Mesendoderm (in vitro differentiated cells): ENCODE measurements around the gene CRISP3.

ENCODE experiments used
- DNase-seq: peaks from one replicate; pipeline ENCODE4 v3.0.0; 2013
- H2AK5ac ChIP-seq: 2 replicates; pipeline ENCODE4 v1.6.1; 2013; ENCODE audit warnings: low read length, inconsistent platforms
- H2BK120ac ChIP-seq: 2 replicates; pipeline ENCODE4 v1.6.1; 2013; ENCODE audit warnings: low read depth, mild to moderate bottlenecking, low read length, moderate library complexity, mixed read lengths
- H2BK15ac ChIP-seq: replicated peaks from 2 replicates; pipeline ENCODE4 v1.6.1; 2013; ENCODE audit warnings: low read depth, mild to moderate bottlenecking, moderate library complexity
- H2BK5ac ChIP-seq: 2 replicates; pipeline ENCODE4 v1.6.1; 2013; ENCODE audit warnings: low read length, inconsistent platforms
- H3K18ac ChIP-seq: 2 replicates; pipeline ENCODE4 v1.6.1; 2013; ENCODE audit warnings: mild to moderate bottlenecking, low read length, mixed read lengths
- H3K23ac ChIP-seq: one replicate; pipeline ENCODE4 v1.6.1; 2013; ENCODE audit warnings: low read length
- H3K27ac ChIP-seq: 2 replicates; pipeline ENCODE4 v1.5.1; 2013; ENCODE audit warnings: low read depth, mild to moderate bottlenecking, inconsistent platforms, low read length, moderate library complexity
- H3K27me3 ChIP-seq: 2 replicates; pipeline ENCODE4 v1.6.1; 2013; ENCODE audit warnings: low read length, control low read depth, mild to moderate bottlenecking, inconsistent platforms; ENCODE audit not compliant: insufficient read depth, poor library complexity
- H3K36me3 ChIP-seq: 2 replicates; pipeline ENCODE4 v1.6.1; 2013; ENCODE audit warnings: low read length, inconsistent platforms; ENCODE audit not compliant: control insufficient read depth, insufficient read depth
- H3K4ac ChIP-seq: one replicate; pipeline ENCODE4 v1.6.1; 2013; ENCODE audit warnings: low read depth, mild to moderate bottlenecking, low read length, moderate library complexity
- H3K4me1 ChIP-seq: 2 replicates; pipeline ENCODE4 v1.6.1; 2013; ENCODE audit warnings: low read depth, low read length, inconsistent platforms; ENCODE audit not compliant: control insufficient read depth
- H3K4me2 ChIP-seq: 2 replicates; pipeline ENCODE4 v1.6.1; 2013; ENCODE audit warnings: low read length
- H3K4me3 ChIP-seq: 2 replicates; pipeline ENCODE4 v1.5.1; 2013; ENCODE audit warnings: mild to moderate bottlenecking, low read length
- H3K56ac ChIP-seq: one replicate; pipeline ENCODE4 v1.6.1; 2013; ENCODE audit warnings: low read length
- H3K79me1 ChIP-seq: 2 replicates; pipeline ENCODE4 v1.6.1; 2013; ENCODE audit warnings: low read length, inconsistent platforms
- H3K79me2 ChIP-seq: 2 replicates; pipeline ENCODE4 v1.6.1; 2013; ENCODE audit warnings: mild to moderate bottlenecking, low read length; ENCODE audit not compliant: control insufficient read depth, insufficient read depth
- H3K9ac ChIP-seq: 2 replicates; pipeline ENCODE4 v1.6.1; 2013; ENCODE audit warnings: low read length, inconsistent platforms
- H4K5ac ChIP-seq: one replicate; pipeline ENCODE4 v1.6.1; 2013; ENCODE audit warnings: low read length
- H4K8ac ChIP-seq: one replicate; pipeline ENCODE4 v1.6.1; 2013; ENCODE audit warnings: low read depth, mild to moderate bottlenecking, control low read depth, low read length, moderate library complexity
- WGBS: extraction: QIAGEN DNeasy Blood & Tissue Kit; methylation state at CpG from one replicate; pipeline ENCODE4 v1.1.7; 2013; ENCODE audit warnings: low lambda C conversion rate, missing lambda C conversion rate; ENCODE audit not compliant: insufficient coverage; ENCODE audit errors: extremely low coverage; 5-methylcytosine and 5-hydroxymethylcytosine counted together

The CRISP3 gene

DNA sequence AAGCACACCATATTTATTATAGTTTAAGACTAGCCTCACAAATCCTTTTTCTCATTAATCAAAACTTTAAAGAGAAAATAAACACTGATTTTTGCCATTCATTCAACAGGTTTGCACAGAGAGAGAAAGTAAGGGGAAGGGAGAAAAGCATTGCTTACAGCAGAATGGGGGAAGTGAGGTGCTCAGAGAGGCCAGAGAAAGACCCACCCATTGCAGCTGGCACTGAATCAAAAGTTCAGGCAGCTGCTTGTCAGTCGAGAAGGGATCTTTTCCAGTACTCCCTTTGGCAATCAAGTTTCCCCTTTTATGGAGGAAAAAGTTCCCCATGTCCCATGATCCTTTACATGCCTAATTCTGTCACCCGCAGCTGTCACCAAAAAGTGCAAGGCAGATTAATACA is 22.9 kb downstream of the CRISP3 start:
- H3K4me3 ChIP-seq = no peak overlapping the region
- H2BK5ac ChIP-seq = no peak overlapping the region
- no peak for DNase-seq
- H2AK5ac ChIP-seq = no peak overlapping the region
- H4K5ac ChIP-seq = no peak overlapping the region
- no peak overlapping the region for H3K23ac ChIP-seq
- H2BK120ac ChIP-seq = no peak overlapping the region
- no peak overlapping the region for H3K9ac ChIP-seq
- H3K27me3 ChIP-seq = no peaks in the 10 kb centered on the region
- no peak overlapping the region for H2BK15ac ChIP-seq
- H3K27ac ChIP-seq = no peak overlapping the region
- H3K4me1 ChIP-seq = no peaks in the 10 kb centered on the region
- no peaks in the 10 kb centered on the region for H3K79me1 ChIP-seq
- no peak overlapping the region for H4K8ac ChIP-seq
- H3K18ac ChIP-seq = no peak overlapping the region
- no peak overlapping the region for H3K56ac ChIP-seq
- H3K36me3 ChIP-seq = no peaks in the 10 kb centered on the region
- H3K4me2 ChIP-seq = no peak overlapping the region
- no CpG with 5 or more reads among the region's 2 CpGs for WGBS
- no peak overlapping the region for H3K4ac ChIP-seq
- no peaks in the 10 kb centered on the region for H3K79me2 ChIP-seq

DNA sequence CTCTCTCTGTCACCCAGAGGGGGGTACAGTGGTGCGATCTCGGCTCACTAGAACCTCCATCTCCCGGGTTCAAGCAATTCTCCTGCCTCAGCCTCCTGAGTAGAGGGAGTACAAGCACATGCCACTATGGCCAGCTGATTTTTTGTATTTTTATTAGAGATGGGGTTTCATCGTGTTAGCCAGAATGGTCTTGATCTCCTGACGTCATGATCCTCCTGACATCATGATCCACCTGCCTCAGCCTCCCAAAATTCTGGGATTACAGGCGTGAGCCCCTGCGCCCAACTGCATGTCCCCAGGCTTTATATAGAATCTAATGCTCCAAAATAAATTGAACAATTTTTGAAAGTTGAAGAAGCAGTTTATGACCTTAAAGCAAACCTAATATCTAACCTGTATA is 23.8 kb downstream of the CRISP3 start:
- Histone ChIP-seq H3K23ac (no peak overlapping the region), H3K18ac (no peak overlapping the region), H3K56ac (no peak overlapping the region), H3K36me3 (no peaks in the 10 kb centered on the region), H3K4me2 (no peak overlapping the region), H3K79me1 (no peaks in the 10 kb centered on the region), H3K4me1 (no peaks in the 10 kb centered on the region), H2BK120ac (no peak overlapping the region), H3K4ac (no peak overlapping the region), H3K27me3 (no peaks in the 10 kb centered on the region), H3K9ac (no peak overlapping the region), H3K4me3 (no peak overlapping the region), H2BK15ac (no peak overlapping the region), H2BK5ac (no peak overlapping the region), H4K5ac (no peak overlapping the region), H3K27ac (no peak overlapping the region), H3K79me2 (no peaks in the 10 kb centered on the region), H4K8ac (no peak overlapping the region), H2AK5ac (no peak overlapping the region)
- no CpG with 5 or more reads among the region's 7 CpGs for WGBS
- no peak for DNase-seq

DNA sequence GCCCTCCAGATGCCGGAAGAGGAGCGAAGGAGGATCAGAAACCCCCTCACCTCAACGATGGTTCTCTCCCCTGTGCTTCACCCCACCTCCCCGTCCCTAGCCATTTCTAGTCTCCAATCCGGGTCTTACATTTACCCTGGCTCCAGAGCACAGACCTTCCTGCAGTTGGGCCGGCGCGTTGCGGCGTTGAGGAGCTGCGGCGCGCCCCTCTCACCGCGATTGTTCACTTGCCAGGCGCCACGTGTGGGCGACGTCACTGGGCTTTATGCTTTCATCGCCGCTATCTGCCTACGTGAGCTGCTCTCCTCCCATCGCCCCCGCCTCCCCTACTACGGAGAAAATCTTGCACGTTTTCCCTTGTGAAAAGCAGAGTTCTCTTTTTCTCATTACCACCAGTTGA is 30.8 kb downstream of the CRISP3 start, which contains the start of gene CRISP2:
Gene CRISP2, minus strand, starts transcription at position 198 of the 400 bp plus-strand sequence. CDS start 4,347 bp downstream, outside the sequence.
- Histone ChIP-seq H3K27ac (no peak within 1 kb of the TSS), H4K5ac (no peak within 1 kb of the TSS), H3K79me2 (no peaks in the 10 kb centered on the region), H3K4me3 (no peak within 1 kb of the TSS), H3K36me3 (no peaks in the 10 kb centered on the region), H2BK15ac (no peak within 1 kb of the TSS), H3K27me3 (no peaks in the 10 kb centered on the region), H3K18ac (no peak within 1 kb of the TSS), H2BK5ac (no peak within 1 kb of the TSS), H3K4ac (no peak within 1 kb of the TSS), H3K4me2 (no peak within 1 kb of the TSS), H3K4me1 (no peaks in the 10 kb centered on the region), H3K23ac (no peak within 1 kb of the TSS), H3K56ac (no peak within 1 kb of the TSS), H2AK5ac (no peak within 1 kb of the TSS), H4K8ac (no peak within 1 kb of the TSS), H3K9ac (no peak within 1 kb of the TSS), H2BK120ac (no peak within 1 kb of the TSS), H3K79me1 (no peaks in the 10 kb centered on the region)
- WGBS = no CpG with 5 or more reads among the region's 26 CpGs
- no peak for DNase-seq

DNA sequence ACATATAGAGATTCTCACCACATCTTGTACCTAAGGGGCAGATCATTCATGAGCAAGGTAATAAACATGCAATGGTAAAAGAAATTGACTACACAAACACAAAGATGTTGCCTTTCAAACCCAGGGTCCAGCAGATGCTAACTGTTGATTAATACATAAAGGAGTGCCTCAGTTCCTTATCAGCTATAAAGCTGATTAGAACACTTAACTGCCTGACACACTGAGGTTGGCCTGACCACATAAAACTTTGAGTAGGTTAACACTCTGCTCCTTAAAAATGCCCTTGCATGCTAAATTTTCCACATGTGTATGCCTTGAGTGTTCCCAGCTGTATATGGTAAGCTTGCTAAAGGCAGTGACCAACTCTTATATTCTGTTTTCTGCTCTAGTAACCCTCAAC is 45.7 kb downstream of the CRISP3 start:
- H4K8ac ChIP-seq = no peak overlapping the region
- no peak overlapping the region for H3K27ac ChIP-seq
- no peak overlapping the region for H3K9ac ChIP-seq
- no peak overlapping the region for H2AK5ac ChIP-seq
- H3K4ac ChIP-seq = no peak overlapping the region
- H2BK120ac ChIP-seq = no peak overlapping the region
- no peak overlapping the region for H3K4me3 ChIP-seq
- H3K4me1 ChIP-seq = no peaks in the 10 kb centered on the region
- H2BK15ac ChIP-seq = no peak overlapping the region
- H3K79me1 ChIP-seq = no peaks in the 10 kb centered on the region
- no peaks in the 10 kb centered on the region for H3K27me3 ChIP-seq
- H3K23ac ChIP-seq = no peak overlapping the region
- no peak for DNase-seq
- no peaks in the 10 kb centered on the region for H3K36me3 ChIP-seq
- H3K56ac ChIP-seq = no peak overlapping the region
- H3K18ac ChIP-seq = no peak overlapping the region
- H4K5ac ChIP-seq = no peak overlapping the region
- H3K4me2 ChIP-seq = no peak overlapping the region
- no peak overlapping the region for H2BK5ac ChIP-seq
- H3K79me2 ChIP-seq = no peaks in the 10 kb centered on the region

GRCh38 chr6:49693512-49693911 is 50.7 kb downstream of the CRISP3 start:
- no CpG with 5 or more reads among the region's 1 CpG for WGBS
- no peak overlapping the region for H3K27ac ChIP-seq
- H3K9ac ChIP-seq = no peak overlapping the region
- no peak overlapping the region for H3K4me2 ChIP-seq
- H2BK5ac ChIP-seq = no peak overlapping the region
- H3K56ac ChIP-seq = no peak overlapping the region
- no peaks in the 10 kb centered on the region for H3K79me2 ChIP-seq
- H3K36me3 ChIP-seq = no peaks in the 10 kb centered on the region
- no peak overlapping the region for H2BK15ac ChIP-seq
- no peak overlapping the region for H3K4me3 ChIP-seq
- no peak overlapping the region for H4K5ac ChIP-seq
- H3K79me1 ChIP-seq = no peaks in the 10 kb centered on the region
- H4K8ac ChIP-seq = no peak overlapping the region
- no peak overlapping the region for H2AK5ac ChIP-seq
- no peak overlapping the region for H2BK120ac ChIP-seq
- no peak overlapping the region for H3K4ac ChIP-seq
- H3K23ac ChIP-seq = no peak overlapping the region
- no peaks in the 10 kb centered on the region for H3K27me3 ChIP-seq
- H3K18ac ChIP-seq = no peak overlapping the region
- no peak for DNase-seq
- H3K4me1 ChIP-seq = no peaks in the 10 kb centered on the region

DNA sequence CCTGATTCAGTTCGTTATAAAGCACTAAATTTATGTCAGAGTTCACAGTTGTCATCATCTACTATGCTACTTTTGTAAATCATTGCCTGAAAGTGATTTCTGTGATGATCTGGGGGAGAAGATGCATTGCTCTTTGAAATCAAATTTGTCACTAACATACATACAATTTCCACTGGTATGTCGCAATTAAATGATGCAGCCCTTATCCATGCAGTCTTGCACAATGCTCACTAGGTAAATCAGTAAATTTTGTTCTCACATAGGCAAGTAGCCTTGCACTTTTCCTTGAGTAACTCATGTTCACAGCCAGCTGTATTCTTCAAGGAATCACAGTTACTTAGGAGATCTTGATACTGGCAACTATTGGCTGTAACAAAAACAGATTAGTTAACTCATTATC is 51.7 kb downstream of the CRISP3 start:
- no peak overlapping the region for H2BK15ac ChIP-seq
- no peak overlapping the region for H2AK5ac ChIP-seq
- no peak overlapping the region for H3K56ac ChIP-seq
- DNase-seq = no peak
- H2BK5ac ChIP-seq = no peak overlapping the region
- no peaks in the 10 kb centered on the region for H3K36me3 ChIP-seq
- H3K4me3 ChIP-seq = no peak overlapping the region
- no peak overlapping the region for H3K27ac ChIP-seq
- no peaks in the 10 kb centered on the region for H3K27me3 ChIP-seq
- H2BK120ac ChIP-seq = no peak overlapping the region
- no peak overlapping the region for H3K4ac ChIP-seq
- no peak overlapping the region for H3K4me2 ChIP-seq
- no peak overlapping the region for H4K5ac ChIP-seq
- no peaks in the 10 kb centered on the region for H3K79me2 ChIP-seq
- WGBS = no CpG with 5 or more reads among the region's 2 CpGs
- no peak overlapping the region for H3K23ac ChIP-seq
- H3K9ac ChIP-seq = no peak overlapping the region
- H3K4me1 ChIP-seq = no peaks in the 10 kb centered on the region
- H3K79me1 ChIP-seq = no peaks in the 10 kb centered on the region
- H4K8ac ChIP-seq = no peak overlapping the region
- H3K18ac ChIP-seq = no peak overlapping the region
